SK-N-SH treated with all-trans-retinoic acid at 6 μM for 48 hours (cell line): ENCODE results near the gene SMAD9.

Experiments used
- ATAC-seq: fragments of 200-7000 bp; cut with Tn5 transposase; 3 replicates; pipeline ENCODE4 v1.9.1; 2020; ENCODE audit warnings: mild to moderate bottlenecking, moderate library complexity
- ARNTL ChIP-seq: fragments of 450-650 bp; formaldehyde crosslinking; IDR thresholded peaks from 2 replicates; pipeline ENCODE4 v1.5.0; 2020; ENCODE audit warnings: low read depth, mild to moderate bottlenecking, moderate library complexity, borderline replicate concordance
- BACH2 ChIP-seq: fragments of 250-450 bp; sonication (Bioruptor Pico); IDR thresholded peaks from 2 replicates; pipeline ENCODE4 v1.9.0; 2021; ENCODE audit warnings: mild to moderate bottlenecking, borderline replicate concordance
- CSDC2 ChIP-seq: fragments of 250-450 bp; sonication (Bioruptor Pico); IDR thresholded peaks from 2 replicates; pipeline ENCODE4 v1.5.0; 2020; ENCODE audit warnings: mild to moderate bottlenecking, moderate library complexity
- CSRNP3 ChIP-seq: fragments of 250-450 bp; sonication (Bioruptor Pico); IDR thresholded peaks from 2 replicates; pipeline ENCODE4 v1.5.1; 2021; ENCODE audit warnings: mild to moderate bottlenecking, moderate library complexity
- ESRRG ChIP-seq: fragments of 250-450 bp; sonication (Bioruptor Pico); IDR thresholded peaks from 2 replicates; pipeline ENCODE4 v1.6.1; 2021; ENCODE audit warnings: mild to moderate bottlenecking
- GLIS3 ChIP-seq: fragments of 250-450 bp; sonication (Bioruptor Pico); IDR thresholded peaks from 2 replicates; pipeline ENCODE4 v1.5.0; 2020; ENCODE audit warnings: mild to moderate bottlenecking, moderate library complexity
- ISL1 ChIP-seq: fragments of 250-450 bp; sonication (Bioruptor Pico); IDR thresholded peaks from 2 replicates; pipeline ENCODE4 v2.1.2; 2022; ENCODE audit warnings: mild to moderate bottlenecking, moderate library complexity
- OSR1 ChIP-seq: fragments of 250-450 bp; sonication (Bioruptor Pico); IDR thresholded peaks from 2 replicates; pipeline ENCODE4 v1.8.0; 2022; ENCODE audit warnings: moderate library complexity, mild to moderate bottlenecking, inconsistent platforms
- PATZ1 ChIP-seq: fragments of 250-450 bp; sonication (Bioruptor Pico); IDR thresholded peaks from 2 replicates; pipeline ENCODE4 v1.8.0; 2020; ENCODE audit warnings: mild to moderate bottlenecking, moderate library complexity, borderline replicate concordance
- POU6F1 ChIP-seq: fragments of 250-450 bp; sonication (Bioruptor Pico); IDR thresholded peaks from 2 replicates; pipeline ENCODE4 v1.8.0; 2021; ENCODE audit warnings: low read depth, mild to moderate bottlenecking, moderate library complexity, borderline replicate concordance
- PPARA ChIP-seq: fragments of 250-450 bp; sonication (Bioruptor Pico); IDR thresholded peaks from 2 replicates; pipeline ENCODE4 v1.5.0; 2020; ENCODE audit warnings: mild to moderate bottlenecking, borderline replicate concordance
- RARB ChIP-seq: fragments of 250-450 bp; sonication (Bioruptor Pico); IDR thresholded peaks from 2 replicates; pipeline ENCODE4 v1.8.0; 2021; ENCODE audit warnings: mild to moderate bottlenecking, moderate library complexity
- SNAI2 ChIP-seq: fragments of 250-450 bp; sonication (Bioruptor Pico); IDR thresholded peaks from 2 replicates; pipeline ENCODE4 v1.5.0; 2020; ENCODE audit warnings: mild to moderate bottlenecking, moderate library complexity
- TCF4 ChIP-seq: fragments of 250-450 bp; sonication (Bioruptor Pico); IDR thresholded peaks from 2 replicates; pipeline ENCODE4 v1.8.0; 2021; ENCODE audit warnings: mild to moderate bottlenecking, moderate library complexity, borderline replicate concordance
- TOX ChIP-seq: fragments of 250-450 bp; sonication (Bioruptor Pico); IDR thresholded peaks from 2 replicates; pipeline ENCODE4 v1.8.0; 2021; ENCODE audit warnings: mild to moderate bottlenecking, moderate library complexity, borderline replicate concordance
- TSHZ2 ChIP-seq: fragments of 250-450 bp; sonication (Bioruptor Pico); IDR thresholded peaks from 2 replicates; pipeline ENCODE4 v1.5.0; 2020; ENCODE audit warnings: mild to moderate bottlenecking, moderate library complexity
- ZC3H10 ChIP-seq: fragments of 250-450 bp; sonication (Bioruptor Pico); IDR thresholded peaks from 2 replicates; pipeline ENCODE4 v1.5.1; 2021; ENCODE audit warnings: mild to moderate bottlenecking, moderate library complexity
- ZFP3 ChIP-seq: fragments of 250-450 bp; sonication (Bioruptor Pico); IDR thresholded peaks from 2 replicates; pipeline ENCODE4 v1.5.0; 2020; ENCODE audit warnings: mild to moderate bottlenecking, moderate library complexity
- ZFP30 ChIP-seq: fragments of 450-650 bp; formaldehyde crosslinking; IDR thresholded peaks from 2 replicates; pipeline ENCODE4 v1.5.0; 2022; ENCODE audit warnings: mild to moderate bottlenecking, moderate library complexity
- ZNF565 ChIP-seq: fragments of 450-650 bp; formaldehyde crosslinking; conservative IDR thresholded peaks from 2 replicates; pipeline ENCODE4 v1.5.0; 2020; ENCODE audit warnings: low read depth, mild to moderate bottlenecking, moderate library complexity
- ZNF70 ChIP-seq: fragments of 450-650 bp; formaldehyde crosslinking; IDR thresholded peaks from 2 replicates; pipeline ENCODE4 v1.5.0; 2020; ENCODE audit warnings: mild to moderate bottlenecking, moderate library complexity
- ZNF8 ChIP-seq: fragments of 450-650 bp; formaldehyde crosslinking; IDR thresholded peaks from 2 replicates; pipeline ENCODE4 v1.5.0; 2020; ENCODE audit warnings: mild to moderate bottlenecking, moderate library complexity

SMAD9 gene

GRCh38 chr13:36858290-36858689 is 61.7 kb downstream of the SMAD9 start:
- ATAC-seq = peak; percentile 96
- TF ChIP-seq CSRNP3 (CRISPR knock-in tag) (no peak), TOX (no peak), ESRRG (CRISPR knock-in tag) (no peak), GLIS3 (no peak), ARNTL (no peak), OSR1 (CRISPR knock-in tag) (no peak), BACH2 (CRISPR knock-in tag) (no peak), TCF4 (CRISPR knock-in tag) (no peak), PATZ1 (CRISPR knock-in tag) (no peak), ZNF70 (CRISPR knock-in tag) (no peak), CSDC2 (no peak), POU6F1 (CRISPR knock-in tag) (no peak), ZNF565 (CRISPR knock-in tag) (no peak), PPARA (CRISPR knock-in tag) (no peak), ZFP30 (CRISPR knock-in tag) (no peak), RARB (CRISPR knock-in tag) (no peak), SNAI2 (CRISPR knock-in tag) (no peak), ZNF8 (CRISPR knock-in tag) (no peak), ZC3H10 (CRISPR knock-in tag) (no peak)

DNA sequence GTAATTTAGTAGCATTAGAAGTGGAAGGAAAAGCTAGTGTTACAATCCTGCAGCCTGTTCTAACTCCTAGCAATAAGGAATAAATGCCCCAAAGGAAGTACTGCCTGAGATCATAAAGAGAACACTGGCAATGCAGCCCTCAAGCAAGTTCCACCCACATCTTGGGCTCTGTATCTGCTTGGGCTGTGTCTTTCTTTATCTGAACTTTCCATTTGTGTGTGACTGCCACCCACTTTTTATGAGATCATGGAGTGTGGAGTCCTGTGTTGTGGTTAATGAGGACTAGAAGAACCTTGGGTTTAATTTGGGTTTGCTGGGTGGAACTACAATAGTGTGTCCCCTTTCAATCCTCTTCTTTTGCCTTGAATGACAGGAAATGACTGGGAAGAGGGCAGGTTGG is 62.8 kb downstream of the SMAD9 start:
- TF ChIP-seq OSR1 (CRISPR knock-in tag) (no peak), ISL1 (CRISPR knock-in tag) (no peak), GLIS3 (no peak), PATZ1 (CRISPR knock-in tag) (no peak), ESRRG (CRISPR knock-in tag) (no peak), SNAI2 (CRISPR knock-in tag) (no peak), ZNF565 (CRISPR knock-in tag) (no peak), ZNF8 (CRISPR knock-in tag) (no peak), PPARA (CRISPR knock-in tag) (no peak), ZNF70 (CRISPR knock-in tag) (no peak), ZFP30 (CRISPR knock-in tag) (no peak), ZFP3 (CRISPR knock-in tag) (no peak), CSRNP3 (CRISPR knock-in tag) (no peak), ARNTL (no peak)
- ATAC-seq = no peak

DNA sequence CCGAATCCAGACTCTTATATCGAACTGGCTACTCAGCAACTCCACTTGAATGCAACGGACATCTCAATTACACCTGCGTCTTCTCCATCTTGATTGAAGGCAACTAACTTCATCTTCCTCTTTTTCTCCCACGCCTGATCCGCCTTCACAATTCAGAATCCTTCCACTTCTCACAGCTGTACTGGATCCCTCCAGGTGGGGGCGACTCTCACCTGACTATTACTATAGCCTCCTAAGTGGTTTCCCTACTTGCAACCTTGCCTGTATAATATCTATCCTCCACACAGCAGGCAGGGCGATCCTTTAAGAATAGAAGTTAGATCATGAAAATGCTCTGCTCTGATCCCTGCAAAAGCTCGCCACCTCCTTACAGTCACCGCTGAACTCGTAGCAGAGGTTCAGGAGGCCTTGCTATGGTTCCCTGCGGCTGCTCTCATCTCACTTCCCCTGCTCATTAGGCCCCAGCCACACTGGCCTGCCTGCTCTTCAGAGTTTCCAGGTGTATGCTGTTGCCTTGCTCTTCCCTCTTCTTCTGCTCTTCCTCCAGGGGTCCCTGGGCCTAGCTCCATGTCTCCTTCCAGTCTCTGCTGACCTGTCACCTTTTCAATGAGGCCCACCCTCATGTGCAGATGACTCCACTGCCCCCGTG is 69.1 kb downstream of the SMAD9 start:
- peak; percentile 71 for ATAC-seq
- TF ChIP-seq ZC3H10 (CRISPR knock-in tag) (no peak), TCF4 (CRISPR knock-in tag) (no peak), TOX (no peak), ZNF70 (CRISPR knock-in tag) (no peak), OSR1 (CRISPR knock-in tag) (no peak), ISL1 (CRISPR knock-in tag) (no peak), RARB (CRISPR knock-in tag) (no peak), CSDC2 (no peak), BACH2 (CRISPR knock-in tag) (no peak), TSHZ2 (CRISPR knock-in tag) (no peak), PATZ1 (CRISPR knock-in tag) (no peak), GLIS3 (no peak), ZNF8 (CRISPR knock-in tag) (no peak), ZNF565 (CRISPR knock-in tag) (no peak), ZFP3 (CRISPR knock-in tag) (no peak), ESRRG (CRISPR knock-in tag) (no peak)
